ENCODE results near the gene STEAP3.

The STEAP3 gene

GRCh38 chr2:119246884-119247843 lies 23.5 kb downstream of the STEAP3 start:
- no peak for DNase-seq (ENCODE audit: low read depth)

GRCh38 chr2:119247844-119248271 lies 24.2 kb downstream of the STEAP3 start:
- DNase-seq (ENCODE audit: low read depth), result no peak

DNA sequence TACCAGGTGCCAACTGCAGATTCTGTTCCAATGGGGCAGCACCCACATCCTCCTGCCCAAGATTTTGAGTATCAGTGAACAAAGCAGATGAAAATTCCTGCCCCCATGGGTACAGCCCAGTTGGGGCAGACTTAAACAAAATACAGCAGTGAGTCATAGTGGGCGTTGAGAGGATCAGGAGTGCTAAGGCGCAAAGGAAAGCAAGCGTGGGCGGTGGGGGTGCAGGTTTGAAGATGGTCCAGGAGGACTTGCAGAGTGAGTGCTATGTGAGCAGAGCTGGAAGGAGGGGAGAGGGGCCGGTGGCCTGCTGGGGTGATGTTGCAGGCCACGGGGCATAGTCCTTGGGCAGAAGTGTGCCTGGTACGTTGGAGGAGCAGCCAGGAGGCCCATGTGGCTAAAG lies 24.7 kb downstream of the STEAP3 start:
- no peak for DNase-seq (ENCODE audit: low read depth)

DNA sequence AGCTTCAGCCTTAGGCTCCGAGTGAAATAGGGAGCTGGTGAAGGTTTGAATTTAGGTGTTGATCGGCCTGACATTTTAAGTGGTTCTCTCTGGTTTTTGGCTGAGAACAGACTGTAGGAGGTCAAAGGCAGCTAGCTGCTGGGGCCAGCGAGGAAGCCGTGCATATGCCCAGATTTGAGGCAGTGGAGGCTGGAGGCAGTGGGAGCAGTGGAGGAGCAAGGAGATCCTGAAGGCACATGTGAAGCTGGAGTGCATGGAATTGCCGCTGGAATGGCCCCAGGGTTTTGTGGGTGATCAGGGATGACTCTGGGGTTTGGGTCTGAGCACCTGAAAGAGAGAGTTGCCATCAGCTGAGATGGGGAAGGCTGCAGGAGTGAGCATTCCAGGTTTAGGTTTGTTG lies 25.1 kb downstream of the STEAP3 start:
- DNase-seq (ENCODE audit: low read depth), result no peak

GRCh38 chr2:119249311-119249710 lies 25.7 kb downstream of the STEAP3 start:
- DNase-seq (ENCODE audit: low read depth), result no peak

GRCh38 chr2:119249855-119250717 lies 26.5 kb downstream of the STEAP3 start:
- DNase-seq (ENCODE audit: low read depth), result no peak

- no peak for DNase-seq (ENCODE audit: low read depth)
Observed at GRCh38 chr2:119250718-119251290, 27.2 kb downstream of the STEAP3 start.

- no peak for DNase-seq (ENCODE audit: low read depth)
Observed at GRCh38 chr2:119251652-119252051, 28.0 kb downstream of the STEAP3 start.

DNA sequence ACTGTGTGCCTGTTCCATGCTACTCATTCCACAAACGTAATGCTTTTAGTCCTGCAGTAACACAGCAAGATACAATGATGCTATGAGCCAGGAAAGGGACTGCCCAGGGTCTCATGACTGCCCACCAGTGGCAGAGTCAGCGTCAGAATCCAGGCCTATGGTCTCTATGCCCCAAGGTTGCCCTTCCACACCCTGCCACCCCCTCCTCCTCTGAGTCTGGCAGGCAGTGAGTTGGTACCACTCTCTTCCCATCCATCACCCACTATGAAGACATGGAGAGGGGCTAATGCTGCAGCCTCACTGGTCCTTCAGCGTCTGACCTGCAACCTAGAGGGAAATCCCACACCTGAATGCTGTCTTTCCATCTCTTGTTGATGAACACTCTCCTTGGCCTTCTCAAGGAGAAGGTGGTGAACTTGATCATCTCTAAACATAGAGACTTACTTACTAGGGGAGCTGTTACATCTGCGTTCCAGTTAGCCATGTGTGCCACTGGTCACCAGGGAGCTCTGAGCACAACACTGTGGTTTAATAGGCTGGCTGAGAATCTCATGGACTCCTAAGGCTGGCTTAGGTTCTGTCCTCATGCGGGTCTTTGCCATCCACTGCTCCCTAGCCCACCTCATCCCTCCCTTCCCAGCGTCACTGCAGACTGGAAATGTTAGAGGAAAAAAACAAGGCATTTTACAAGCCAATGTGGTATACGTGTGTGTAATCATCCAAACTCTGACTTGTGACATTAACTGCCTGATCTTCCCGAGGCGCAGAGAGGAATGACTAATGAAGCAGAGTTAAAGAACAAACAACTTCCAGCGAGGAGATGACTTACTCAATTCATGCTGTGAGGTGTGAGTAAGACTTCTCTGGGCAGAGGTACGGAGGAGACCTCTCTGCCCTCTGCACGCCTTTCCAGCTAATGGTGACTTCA lies 28.8 kb downstream of the STEAP3 start:
- peak; percentile 97 for DNase-seq (ENCODE audit: low read depth)

- DNase-seq (ENCODE audit: low read depth), result no peak
Observed at GRCh38 chr2:119253114-119253702, 29.6 kb downstream of the STEAP3 start.

DNA sequence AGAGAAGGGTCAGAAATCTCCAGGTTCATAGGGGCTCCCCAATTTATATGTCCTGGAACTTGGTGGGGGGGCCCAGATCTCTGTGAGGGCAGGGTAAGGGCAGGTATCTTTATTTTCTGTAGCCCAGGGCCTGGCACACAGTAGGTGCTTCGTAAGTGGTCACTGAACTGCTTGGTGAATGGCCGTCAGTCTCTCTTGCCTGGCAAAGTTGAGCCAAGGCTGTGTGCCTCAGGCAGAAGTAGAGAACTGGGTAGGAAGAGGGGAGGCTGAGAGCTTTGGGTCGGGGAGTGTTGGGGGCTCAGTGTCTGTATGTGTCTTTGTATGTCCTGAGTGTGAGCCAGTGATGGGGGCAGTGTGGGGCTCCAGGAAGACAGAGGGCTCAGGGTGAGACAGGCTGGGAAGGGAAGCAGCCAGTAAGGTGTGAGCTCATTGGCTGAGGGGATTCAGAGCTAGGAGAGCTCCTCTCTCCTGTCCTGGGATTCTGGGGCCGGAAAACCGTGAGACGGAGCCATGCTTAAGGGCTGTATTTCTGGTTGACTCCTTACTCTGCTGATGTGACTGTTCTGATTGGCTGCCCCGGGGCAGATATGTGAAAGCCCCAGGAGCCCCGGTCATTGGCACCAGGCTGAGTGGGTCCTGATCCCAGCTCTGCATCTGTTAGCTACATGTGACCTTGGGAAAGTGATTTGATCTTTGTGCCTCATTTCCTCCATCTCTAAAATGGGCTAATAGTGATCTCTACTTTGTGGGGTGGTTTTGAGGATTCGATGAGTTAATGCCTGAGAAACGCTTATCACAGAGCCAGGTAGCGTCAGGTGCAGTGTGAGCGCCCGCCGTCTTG lies 30.3 kb downstream of the STEAP3 start:
- no peak for DNase-seq (ENCODE audit: low read depth)

DNA sequence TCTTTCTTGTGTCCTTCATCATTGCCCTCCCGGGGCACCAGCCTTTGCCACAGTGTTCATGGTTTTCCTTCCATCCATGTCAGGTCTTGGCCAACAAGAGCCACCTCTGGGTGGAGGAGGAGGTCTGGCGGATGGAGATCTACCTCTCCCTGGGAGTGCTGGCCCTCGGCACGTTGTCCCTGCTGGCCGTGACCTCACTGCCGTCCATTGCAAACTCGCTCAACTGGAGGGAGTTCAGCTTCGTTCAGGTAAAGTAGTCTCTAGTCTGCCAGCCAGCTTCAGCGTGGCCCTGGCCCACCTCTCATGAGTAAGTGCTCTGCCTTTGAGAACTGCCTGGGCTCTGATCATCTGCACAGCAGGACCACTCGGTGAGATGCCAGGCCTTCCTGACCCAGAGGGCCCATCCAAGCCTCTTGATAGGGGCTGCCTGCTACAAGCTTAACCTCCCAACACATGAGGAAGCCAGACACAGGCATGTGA lies 31.0 kb downstream of the STEAP3 start:
- no peak for DNase-seq (ENCODE audit: low read depth)

DNA sequence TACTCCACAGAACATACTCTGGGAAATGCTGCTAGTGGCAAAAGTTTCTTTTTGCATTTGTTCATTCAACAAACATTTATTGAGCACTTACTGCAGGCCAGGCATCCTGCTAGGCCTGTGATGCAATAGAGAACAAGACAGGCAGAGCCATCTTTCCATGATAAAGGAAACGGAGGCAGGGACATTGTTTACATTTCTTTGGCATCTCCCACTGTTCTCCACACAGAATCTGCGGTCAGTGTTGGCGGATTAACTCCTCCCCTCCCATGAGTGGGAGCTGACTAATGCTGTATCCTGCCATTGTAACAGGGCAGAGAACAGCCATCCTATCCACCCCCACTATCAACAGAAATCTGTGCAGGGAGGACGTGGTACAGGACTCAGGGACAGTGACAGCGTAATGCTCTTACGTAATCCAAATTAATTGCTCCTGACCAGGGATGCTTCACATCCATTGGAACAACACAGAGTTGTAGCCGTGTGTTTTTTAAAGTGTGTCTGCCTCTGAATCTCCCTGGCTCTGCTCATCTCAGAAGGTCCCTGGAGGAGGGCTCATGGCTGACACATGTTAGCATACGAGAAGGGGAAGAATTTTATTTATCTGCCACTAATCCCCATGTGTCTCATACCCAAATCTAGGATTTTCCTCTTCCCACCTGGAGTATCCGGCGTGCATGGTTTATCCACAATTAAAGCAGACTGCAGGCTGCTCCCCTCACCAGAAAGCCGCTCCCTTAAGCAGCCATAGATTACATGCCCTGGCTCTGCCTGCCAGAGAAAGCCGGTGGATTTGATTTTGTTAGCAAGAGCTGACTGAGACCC lies 32.3 kb downstream of the STEAP3 start:
- peak; percentile 98 for DNase-seq (ENCODE audit: low read depth)

DNA sequence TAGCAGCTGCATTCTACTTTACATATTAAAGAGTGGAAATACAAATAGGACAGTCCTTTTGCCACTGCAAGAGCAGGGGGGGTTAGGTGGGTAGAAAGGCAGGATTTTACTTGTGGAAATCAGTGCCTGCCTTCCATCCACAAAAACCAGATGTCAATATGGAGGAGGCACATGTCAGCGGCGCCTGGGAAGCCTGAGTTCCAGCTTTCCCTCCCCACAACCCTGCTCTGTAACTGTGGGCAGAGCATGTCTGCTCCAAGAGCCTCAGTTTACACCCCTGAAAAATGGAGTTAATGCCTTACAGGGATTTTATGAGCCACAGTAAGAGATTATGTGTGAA lies 32.9 kb downstream of the STEAP3 start:
- no peak for DNase-seq (ENCODE audit: low read depth)

DNA sequence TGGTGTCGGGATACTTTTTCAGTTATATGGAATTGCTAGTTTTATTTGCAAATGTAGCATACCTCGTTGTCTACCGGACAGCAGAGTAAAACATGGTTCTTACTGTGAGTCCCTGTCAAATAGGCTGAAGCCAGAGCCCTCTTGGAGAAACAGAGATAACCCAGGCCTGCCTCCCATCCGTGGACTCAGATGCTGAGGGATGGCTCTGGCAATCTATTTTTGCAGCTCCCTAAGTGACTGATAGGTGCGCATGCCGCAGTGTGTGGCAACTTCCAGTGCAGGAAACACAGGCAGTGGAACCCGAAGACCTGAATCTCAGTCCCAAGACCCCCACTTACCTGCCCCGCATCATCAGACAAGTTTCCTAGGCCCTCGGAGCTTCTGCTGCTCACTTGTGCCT lies 33.6 kb downstream of the STEAP3 start:
- DNase-seq (ENCODE audit: low read depth), result no peak

DNA sequence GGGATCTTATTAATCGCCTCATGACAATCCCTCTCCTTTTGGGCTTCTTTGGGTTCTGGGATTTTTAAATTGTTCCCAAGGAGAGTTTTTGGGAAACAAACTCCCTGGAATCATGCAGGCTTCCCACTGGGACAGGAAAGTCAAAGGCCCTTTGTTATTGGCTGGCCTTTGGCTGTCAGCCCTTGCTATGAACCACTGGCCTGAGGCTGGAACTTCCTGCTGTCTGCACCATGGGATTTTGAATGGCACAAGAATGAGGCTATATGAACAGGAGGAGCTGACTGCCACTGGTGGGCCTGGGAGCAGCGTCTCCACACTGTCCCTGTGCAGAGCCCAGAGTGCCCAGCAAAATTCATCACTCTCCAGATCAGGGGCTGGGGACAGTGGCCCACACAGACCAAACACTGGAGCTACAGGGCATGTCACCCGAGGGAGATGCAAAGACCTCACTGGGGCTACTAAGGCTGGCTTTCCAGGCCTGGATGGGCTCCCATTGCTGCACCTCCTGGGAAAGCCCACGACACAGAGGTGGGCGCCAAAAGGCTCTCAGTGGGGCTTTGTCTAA lies 35.7 kb downstream of the STEAP3 start:
- DNase-seq (ENCODE audit: low read depth), result no peak

GRCh38 chr2:119260646-119261492 lies 37.2 kb downstream of the STEAP3 start:
- no peak for DNase-seq (ENCODE audit: low read depth)
